Measurements from ENCODE around the gene GOSR2. TPM values are rescaled to one million over a fixed set of nuclear protein-coding genes. Genes with fewer than 3 reads are reported as not detected.

GOSR2 gene
- total and polyA plus RNA-seq, 9 of the 15 experiments (the other 6 are each of a cell fraction or from before 2014, with no cell fraction given) = 32.7 to 96.3 (median 48.9) TPM

DNA sequence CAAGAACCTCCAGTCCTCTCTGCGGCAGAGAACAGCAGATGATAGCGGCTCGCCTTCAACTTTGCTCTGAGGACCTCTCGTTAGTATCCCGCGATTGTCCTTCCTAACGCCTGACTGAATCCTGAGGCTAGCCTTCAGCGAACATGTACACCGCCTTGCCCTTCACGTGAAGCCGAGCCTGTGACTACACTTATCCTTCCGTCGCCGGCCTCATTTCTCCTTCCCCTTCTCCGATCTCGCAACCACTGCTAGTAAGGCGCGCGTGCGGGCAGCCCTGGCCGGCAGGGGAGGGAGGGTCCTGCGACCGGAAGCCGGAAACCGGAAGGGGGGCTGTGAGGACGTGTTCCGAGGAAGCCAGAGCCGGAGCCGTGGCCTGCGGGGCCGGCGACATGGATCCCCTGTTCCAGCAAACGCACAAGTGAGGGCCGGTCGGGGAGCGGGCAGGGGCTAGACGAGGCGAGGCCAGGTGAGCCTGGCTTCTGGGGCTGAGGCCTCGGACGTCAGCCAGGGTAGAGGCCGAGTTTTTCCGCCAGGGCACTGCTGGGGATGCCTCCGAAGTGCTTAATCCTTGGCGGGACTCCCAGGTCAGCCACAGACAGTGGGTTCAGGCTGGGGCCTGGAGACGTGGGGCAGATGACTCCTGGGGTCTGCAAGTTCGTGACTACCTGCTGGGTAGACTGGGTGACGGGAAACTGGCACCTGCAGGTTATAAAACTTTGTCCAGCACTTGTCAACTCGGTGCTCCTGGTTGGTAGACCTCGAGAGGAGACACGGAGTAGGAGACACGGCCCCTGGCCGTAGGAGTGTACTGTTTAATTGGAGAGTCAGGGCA is at the start of gene GOSR2 (continued):
- TF ChIP-seq RUNX1 (IDR thresholded peaks at IDR 0.05; ENCODE audit: low read depth) (no peak), PPARD (CRISPR knock-in tag; IDR thresholded peaks at IDR 0.05) (no peak), NR2C1 (IDR thresholded peaks at IDR 0.05) (peak; percentile 23; the same call in 1 of the 2 replicates), NR2C1 (tag; IDR thresholded peaks at IDR 0.05) (no peak), SP1 (CRISPR knock-in tag; IDR thresholded peaks at IDR 0.05) (peak; percentile 90), CHCHD3 (CRISPR knock-in tag; IDR thresholded peaks at IDR 0.05) (no peak), ZNF217 (CRISPR knock-in tag; IDR thresholded peaks at IDR 0.05) (no peak), NR4A1 (CRISPR knock-in tag; IDR thresholded peaks at IDR 0.05) (no peak), NR4A1 (tag; IDR thresholded peaks at IDR 0.05) (no peak), CC2D1A (IDR thresholded peaks at IDR 0.05) (peak; percentile 6; the same call in 1 of the 2 replicates), MCM2 (IDR thresholded peaks at IDR 0.05; ENCODE audit: low read depth) (no peak), GABPB2 (CRISPR knock-in tag; conservative IDR thresholded peaks at IDR 0.05) (no peak), PHB2 (IDR thresholded peaks at IDR 0.05; ENCODE audit: low read depth) (no peak), PBX2 (CRISPR knock-in tag; IDR thresholded peaks at IDR 0.05; ENCODE audit: low read depth) (no peak), PBX2 (tag; conservative IDR thresholded peaks at IDR 0.05; ENCODE audit: low read depth) (no peak), XRCC4 (IDR thresholded peaks at IDR 0.05; ENCODE audit: extremely low read depth, insufficient read depth, insufficient read length) (no peak), HDGF (IDR thresholded peaks at IDR 0.05) (no peak), TCF7 (IDR thresholded peaks at IDR 0.05; ENCODE audit: borderline replicate concordance) (0 out of 2 replicates have a peak, but pooled peaks have one; percentile 67), CBFA2T3 (IDR thresholded peaks at IDR 0.05) (no peak), FOXA1 (IDR thresholded peaks at IDR 0.05; ENCODE audit: borderline replicate concordance) (no peak), SMAD1 (IDR thresholded peaks at IDR 0.05; ENCODE audit: low read depth, low read length, partially characterized antibody) (no peak), ZNF23 (CRISPR knock-in tag; IDR thresholded peaks at IDR 0.05) (no peak), ZNF143 (CRISPR knock-in tag; IDR thresholded peaks at IDR 0.05) (no peak), NR0B1 (IDR thresholded peaks at IDR 0.05; ENCODE audit: partially characterized antibody) (no peak)
- TF ChIP-seq, protein P1, sequence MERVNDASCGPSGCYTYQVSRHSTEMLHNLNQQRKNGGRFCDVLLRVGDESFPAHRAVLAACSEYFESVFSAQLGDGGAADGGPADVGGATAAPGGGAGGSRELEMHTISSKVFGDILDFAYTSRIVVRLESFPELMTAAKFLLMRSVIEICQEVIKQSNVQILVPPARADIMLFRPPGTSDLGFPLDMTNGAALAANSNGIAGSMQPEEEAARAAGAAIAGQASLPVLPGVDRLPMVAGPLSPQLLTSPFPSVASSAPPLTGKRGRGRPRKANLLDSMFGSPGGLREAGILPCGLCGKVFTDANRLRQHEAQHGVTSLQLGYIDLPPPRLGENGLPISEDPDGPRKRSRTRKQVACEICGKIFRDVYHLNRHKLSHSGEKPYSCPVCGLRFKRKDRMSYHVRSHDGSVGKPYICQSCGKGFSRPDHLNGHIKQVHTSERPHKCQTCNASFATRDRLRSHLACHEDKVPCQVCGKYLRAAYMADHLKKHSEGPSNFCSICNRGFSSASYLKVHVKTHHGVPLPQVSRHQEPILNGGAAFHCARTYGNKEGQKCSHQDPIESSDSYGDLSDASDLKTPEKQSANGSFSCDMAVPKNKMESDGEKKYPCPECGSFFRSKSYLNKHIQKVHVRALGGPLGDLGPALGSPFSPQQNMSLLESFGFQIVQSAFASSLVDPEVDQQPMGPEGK (CRISPR knock-in tag; IDR thresholded peaks at IDR 0.05; ENCODE audit: borderline replicate concordance) = no peak
